ENCODE results near the gene SLC5A10. TPM values are rescaled to one million over a fixed set of nuclear protein-coding genes. Genes with fewer than 3 reads are reported as not detected.
A peak's percentile ranks its signal among the peaks of the same experiment; 100 is the strongest.

SLC5A10 gene
- total RNA-seq, 1 experiment from 2014 or later, result not detected

DNA sequence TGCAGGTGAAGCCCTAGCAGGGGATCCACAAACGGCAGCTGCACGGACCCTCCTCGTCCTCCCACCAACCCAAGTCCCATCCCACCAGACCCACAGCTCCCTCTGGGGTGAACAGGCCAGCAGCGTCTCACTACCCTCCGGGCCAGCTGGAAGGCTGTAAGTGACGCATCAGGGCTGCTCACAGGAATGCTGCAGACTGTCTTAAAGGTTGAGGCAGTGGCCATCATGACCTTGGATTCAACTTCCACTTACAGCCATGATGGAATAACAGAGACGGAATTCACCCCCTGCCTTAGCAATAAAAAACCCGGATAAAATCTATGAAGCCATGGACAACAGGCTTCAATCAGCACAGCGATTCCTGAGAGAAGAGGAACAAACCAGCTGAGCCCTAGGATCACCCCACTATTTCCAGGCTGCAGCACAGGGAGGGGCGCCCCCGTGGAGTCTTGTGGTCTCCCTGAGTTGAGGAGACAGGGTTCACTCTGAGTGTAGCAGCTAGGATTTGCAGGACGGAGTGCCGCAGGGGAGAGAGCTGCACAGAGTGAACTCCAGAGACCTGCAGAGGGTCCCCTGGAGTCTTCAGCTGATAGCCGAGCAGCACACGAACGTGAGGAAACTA lies 42.1 kb downstream of the SLC5A10 start:
- no peaks in the 10 kb centered on the region for H3K79me1 ChIP-seq (ENCODE audit: insufficient read depth, low read depth, low read length, poor library complexity, severe bottlenecking)
- H3K14ac ChIP-seq (ENCODE audit: insufficient read depth, low read length), result no peak overlapping the region; the same call in 1 of the 2 replicates
- no peaks in the 10 kb centered on the region for H4K20me1 ChIP-seq (ENCODE audit: control insufficient read depth, insufficient read depth, insufficient read length)
- no peak overlapping the region for H4K5ac ChIP-seq (ENCODE audit: insufficient read length, low read depth, low read length)
- WGBS (ENCODE audit: extremely low coverage, insufficient read length, low lambda C conversion rate), result no CpG with 5 or more reads among the region's 16 CpGs
- H3K27me3 ChIP-seq (ENCODE audit: insufficient read depth, low read length), result no peaks in the 10 kb centered on the region
- no peak overlapping the region for H3K23ac ChIP-seq (ENCODE audit: insufficient read length, low read depth, low read length)
- H3K9me3 ChIP-seq (ENCODE audit: control insufficient read depth, low read depth, low read length), result no peaks in the 10 kb centered on the region
- no peak overlapping the region for H2AK5ac ChIP-seq (ENCODE audit: insufficient read length, low read length)
- no peak overlapping the region for H3K9ac ChIP-seq (ENCODE audit: extremely low read depth, insufficient read length, low read length)
- H3K27ac ChIP-seq (ENCODE audit: insufficient read length, low read depth, low read length), result no peak overlapping the region
- no peak overlapping the region for H2AFZ ChIP-seq (ENCODE audit: low read length)
- peaks cover 1% of the 10 kb centered on the region; the same call in 1 of the 2 replicates for H3K79me2 ChIP-seq (ENCODE audit: insufficient read depth, low read length)
- H3K27ac Mint-ChIP-seq, result peak overlapping the region in 2 of 3 experiments; percentile 21 to 81; a peak in 4 of 7 replicates
- H3K36me3 Mint-ChIP-seq (ENCODE audit: insufficient read depth in 1 of 3, low read depth in 3 of 3), result peaks cover 20 to 34% (median 30%) of the 10 kb centered on the region in 3 experiments
- no peaks in the 10 kb centered on the region for H3K4me1 ChIP-seq (ENCODE audit: insufficient read depth, low read length)
- H3K4ac ChIP-seq (ENCODE audit: low read depth, low read length), result no peak overlapping the region
- no peak for TF ChIP-seq CTCF (conservative IDR thresholded peaks at IDR 0.05)
- no peak overlapping the region for H2BK20ac ChIP-seq (ENCODE audit: low read depth, low read length, poor library complexity, severe bottlenecking)
- no peak overlapping the region for H2BK120ac ChIP-seq (ENCODE audit: low read depth, low read length, poor library complexity, severe bottlenecking)
- no peak overlapping the region for H2BK12ac ChIP-seq (ENCODE audit: insufficient read length, low read depth, low read length)
- no peak overlapping the region for H3T11ph ChIP-seq (ENCODE audit: low read length)
- no peak for DNase-seq
- no peaks in the 10 kb centered on the region for H3K23me2 ChIP-seq (ENCODE audit: insufficient read length, low read depth, low read length, poor library complexity, severe bottlenecking)
- no peak overlapping the region for H4K8ac ChIP-seq (replicated peaks; ENCODE audit: insufficient read length, low read depth, low read length)
- no peak overlapping the region for H2BK15ac ChIP-seq (ENCODE audit: low read depth, low read length)
- peaks cover 3 to 7% of the 10 kb centered on the region in 2 experiments; a peak in 3 of 4 replicates for H3K4me1 Mint-ChIP-seq
- no peak overlapping the region for H3K56ac ChIP-seq (ENCODE audit: insufficient read length, low read depth, low read length)
- H3K4me2 ChIP-seq (ENCODE audit: insufficient read depth, insufficient read length, low read length), result no peak overlapping the region
- H3K27me3 Mint-ChIP-seq (ENCODE audit: low read depth), result no peaks in the 10 kb centered on the region; the same call in 1 of the 2 replicates
- H3K9me3 Mint-ChIP-seq, result peaks cover 4 to 8% of the 10 kb centered on the region in 2 experiments
- H3K18ac ChIP-seq (ENCODE audit: insufficient read length, low read depth, low read length), result no peak overlapping the region
- H3K4me3 Mint-ChIP-seq, result no peak overlapping the region
- no peak overlapping the region for H4K91ac ChIP-seq (ENCODE audit: insufficient read length, low read depth, low read length)
- no peak overlapping the region for H2BK5ac ChIP-seq (ENCODE audit: insufficient read length, low read length)
